H9 (cell line): ENCODE results near the gene NOX5. TPM values are rescaled to one million over a fixed set of nuclear protein-coding genes. Genes with fewer than 3 reads are reported as not detected.
A peak's percentile ranks its signal among the peaks of the same experiment; 100 is the strongest.

ENCODE experiments used
- DNase-seq: peaks from one replicate; pipeline ENCODE4 v3.0.0-alpha.2; 2017
- H2AFZ ChIP-seq: one replicate; pipeline ENCODE4 v1.6.1; 2013; ENCODE audit warnings: mild to moderate bottlenecking, low read length, control low read depth, moderate library complexity
- H2AK5ac ChIP-seq: 2 replicates; pipeline ENCODE4 v1.6.1; 2013; ENCODE audit warnings: low read length, control low read depth, mixed read lengths; ENCODE audit not compliant: insufficient read length
- H2BK120ac ChIP-seq: one replicate; pipeline ENCODE4 v1.6.1; 2013; ENCODE audit warnings: low read depth, mild to moderate bottlenecking, low read length, control low read depth, inconsistent platforms; ENCODE audit not compliant: poor library complexity, severe bottlenecking
- H2BK12ac ChIP-seq: 2 replicates; pipeline ENCODE4 v1.6.1; 2013; ENCODE audit warnings: low read length, control low read depth, mixed read lengths, low read depth; ENCODE audit not compliant: insufficient read length
- H2BK15ac ChIP-seq: 2 replicates; pipeline ENCODE4 v1.6.1; 2013; ENCODE audit warnings: low read depth, low read length, control low read depth
- H2BK20ac ChIP-seq: one replicate; pipeline ENCODE4 v1.6.1; 2013; ENCODE audit warnings: low read depth, mild to moderate bottlenecking, low read length, control low read depth, inconsistent platforms; ENCODE audit not compliant: poor library complexity, severe bottlenecking
- H2BK5ac ChIP-seq: 2 replicates; pipeline ENCODE4 v1.6.1; 2013; ENCODE audit warnings: low read length, control low read depth, mixed read lengths; ENCODE audit not compliant: insufficient read length
- H3K14ac ChIP-seq: 2 replicates; pipeline ENCODE4 v1.6.1; 2013; ENCODE audit warnings: low read length, control low read depth; ENCODE audit not compliant: insufficient read depth
- H3K18ac ChIP-seq: 2 replicates; pipeline ENCODE4 v1.6.1; 2013; ENCODE audit warnings: low read depth, mild to moderate bottlenecking, mixed read lengths, low read length, control low read depth; ENCODE audit not compliant: insufficient read length
- H3K23ac ChIP-seq: 2 replicates; pipeline ENCODE4 v1.6.1; 2013; ENCODE audit warnings: low read length, control low read depth, mixed read lengths, low read depth; ENCODE audit not compliant: insufficient read length
- H3K23me2 ChIP-seq: 2 replicates; pipeline ENCODE4 v1.6.1; 2013; ENCODE audit warnings: low read depth, mild to moderate bottlenecking, mixed read lengths, low read length, control low read depth; ENCODE audit not compliant: insufficient read length, poor library complexity, severe bottlenecking
- H3K27ac ChIP-seq: 2 replicates; pipeline ENCODE4 v1.5.1; 2013; ENCODE audit warnings: low read length, control low read depth, mixed read lengths, low read depth; ENCODE audit not compliant: insufficient read length
- H3K27me3 ChIP-seq: 2 replicates; pipeline ENCODE4 v1.6.1; 2013; ENCODE audit warnings: low read length, control low read depth, inconsistent platforms; ENCODE audit not compliant: insufficient read depth
- H3K4ac ChIP-seq: 2 replicates; pipeline ENCODE4 v1.6.1; 2013; ENCODE audit warnings: low read depth, mild to moderate bottlenecking, control low read depth, inconsistent platforms, low read length, moderate library complexity
- H3K4me1 ChIP-seq: 2 replicates; pipeline ENCODE4 v1.6.1; 2013; ENCODE audit warnings: low read length, control low read depth, inconsistent platforms; ENCODE audit not compliant: insufficient read depth
- H3K4me2 ChIP-seq: 2 replicates; pipeline ENCODE4 v1.6.1; 2013; ENCODE audit warnings: low read length, control low read depth, mixed read lengths; ENCODE audit not compliant: insufficient read length, insufficient read depth
- H3K56ac ChIP-seq: 2 replicates; pipeline ENCODE4 v1.6.1; 2013; ENCODE audit warnings: low read depth, mild to moderate bottlenecking, mixed read lengths, low read length, control low read depth; ENCODE audit not compliant: insufficient read length
- H3K79me1 ChIP-seq: 2 replicates; pipeline ENCODE4 v1.6.1; 2013; ENCODE audit warnings: low read depth, mild to moderate bottlenecking, moderate library complexity, low read length, control low read depth, inconsistent platforms; ENCODE audit not compliant: insufficient read depth, poor library complexity, severe bottlenecking
- H3K79me2 ChIP-seq: 2 replicates; pipeline ENCODE4 v1.6.1; 2013; ENCODE audit warnings: low read length, control low read depth, inconsistent platforms; ENCODE audit not compliant: insufficient read depth
- H3K9ac ChIP-seq: 2 replicates; pipeline ENCODE4 v1.6.1; 2013; ENCODE audit warnings: low read length, control low read depth, mixed read lengths; ENCODE audit not compliant: insufficient read length; ENCODE audit errors: extremely low read depth
- H3K9me3 ChIP-seq: one replicate; pipeline ENCODE4 v1.6.1; 2013; ENCODE audit warnings: low read depth, low read length, inconsistent platforms; ENCODE audit not compliant: control insufficient read depth
- H3T11ph ChIP-seq: one replicate; pipeline ENCODE4 v1.6.1; 2013; ENCODE audit warnings: mild to moderate bottlenecking, low read length, control low read depth, inconsistent platforms
- H4K20me1 ChIP-seq: one replicate; pipeline ENCODE4 v1.6.1; 2013; ENCODE audit not compliant: control insufficient read depth, insufficient read length, insufficient read depth
- H4K5ac ChIP-seq: 2 replicates; pipeline ENCODE4 v1.6.1; 2013; ENCODE audit warnings: low read depth, mild to moderate bottlenecking, mixed read lengths, low read length, control low read depth; ENCODE audit not compliant: insufficient read length
- H4K8ac ChIP-seq: replicated peaks from 2 replicates; pipeline ENCODE4 v1.6.1; 2013; ENCODE audit warnings: low read length, control low read depth, mixed read lengths, low read depth; ENCODE audit not compliant: insufficient read length
- H4K91ac ChIP-seq: 2 replicates; pipeline ENCODE4 v1.6.1; 2013; ENCODE audit warnings: low read depth, mild to moderate bottlenecking, moderate library complexity, mixed read lengths, low read length, control low read depth; ENCODE audit not compliant: insufficient read length
- H3K27ac Mint-ChIP-seq, 3 experiments: 2 replicates in 2 of 3; 3 replicates in 1 of 3; pipeline ENCODE4 v1.8.0; 2020 to 2021; ENCODE audit warnings: mixed read lengths in 3 of 3, mild to moderate bottlenecking in 1 of 3, moderate library complexity in 1 of 3
- H3K27me3 Mint-ChIP-seq: 2 replicates; pipeline ENCODE4 v1.8.0; 2021; ENCODE audit warnings: low read depth, mild to moderate bottlenecking, moderate library complexity, mixed read lengths
- H3K36me3 Mint-ChIP-seq, 3 experiments: 2 replicates in 2 of 3; 3 replicates in 1 of 3; pipeline ENCODE4 v1.8.0; 2020 to 2021; ENCODE audit warnings: low read depth in 3 of 3, mixed read lengths in 3 of 3; ENCODE audit not compliant: insufficient read depth in 1 of 3
- H3K4me1 Mint-ChIP-seq, 2 experiments: 2 replicates each; pipeline ENCODE4 v1.8.0; 2020; ENCODE audit warnings: mixed read lengths in 2 of 2
- H3K4me3 Mint-ChIP-seq, 2 experiments: 2 replicates in 1 of 2; 3 replicates in 1 of 2; pipeline ENCODE4 v1.8.0; 2020 to 2021; ENCODE audit warnings: mild to moderate bottlenecking in 2 of 2, mixed read lengths in 2 of 2, moderate library complexity in 1 of 2
- H3K9me3 Mint-ChIP-seq, 2 experiments: 2 replicates in 1 of 2; 3 replicates in 1 of 2; pipeline ENCODE4 v1.8.0; 2020; ENCODE audit warnings: mild to moderate bottlenecking in 2 of 2, mixed read lengths in 2 of 2, moderate library complexity in 1 of 2
- WGBS: extraction: QIAGEN DNeasy Blood & Tissue Kit; methylation state at CpG from one replicate; pipeline ENCODE4 v1.1.7; 2013; ENCODE audit warnings: missing lambda C conversion rate, low lambda C conversion rate, mixed read lengths; ENCODE audit not compliant: insufficient read length; ENCODE audit errors: extremely low coverage; 5-methylcytosine and 5-hydroxymethylcytosine counted together
- total RNA-seq: library from RNA; stranded (reverse); gene quantifications from 2 replicates; pipeline ENCODE4 v1.2.1, GENCODE V29; 2021
- TF ChIP-seq, protein P1 (sequence below): fragments of 200-600 bp; sonication (generic); conservative IDR thresholded peaks from 3 replicates; pipeline ENCODE4 v1.8.0; 2021; ENCODE audit warnings: antibody characterized with exemption, mild to moderate bottlenecking

NOX5 gene
- total RNA-seq, 1 experiment from 2014 or later = 0.04 TPM

DNA sequence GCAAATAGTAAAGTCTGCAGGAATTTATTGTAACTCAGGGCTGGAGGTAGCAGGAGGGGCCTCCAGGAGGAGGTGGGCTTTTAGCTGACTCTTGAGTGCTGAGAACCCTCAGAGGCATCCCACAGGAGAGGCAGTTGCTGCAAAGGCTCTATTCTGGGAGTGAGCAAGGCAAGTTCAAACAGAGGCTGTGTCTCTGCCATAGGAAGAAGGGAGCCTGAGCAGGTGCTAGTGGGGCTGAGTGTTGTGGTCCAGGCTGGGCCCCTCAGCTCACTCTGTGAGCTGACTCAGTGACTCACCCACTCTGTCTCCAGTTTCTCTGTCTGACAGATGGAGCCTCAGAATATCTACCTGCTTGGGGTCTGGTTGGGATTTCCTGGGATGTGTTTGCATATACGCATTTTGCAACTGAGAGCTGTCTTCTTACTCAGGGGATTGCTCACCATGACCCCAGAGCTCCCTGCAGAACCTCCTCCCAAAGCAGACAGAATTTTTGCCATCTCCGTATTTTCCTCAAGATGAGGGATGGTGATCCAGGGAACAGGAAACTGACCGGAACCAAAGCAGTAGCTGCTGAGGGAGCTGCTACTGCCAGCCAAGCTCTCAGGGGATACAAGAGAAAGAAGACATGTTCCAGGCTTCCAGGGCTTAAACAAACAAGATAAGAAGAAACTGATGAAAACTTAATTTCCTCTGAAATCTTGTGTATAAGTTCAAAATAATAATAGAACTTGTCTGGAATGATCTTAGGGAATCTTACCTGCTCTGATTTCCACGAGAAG lies 13.6 kb upstream of the NOX5 start:
- no peak overlapping the region for H2BK12ac ChIP-seq
- no peak overlapping the region for H3K56ac ChIP-seq
- H3T11ph ChIP-seq = no peak overlapping the region
- H4K20me1 ChIP-seq = no peaks in the 10 kb centered on the region
- TF ChIP-seq, protein P1, sequence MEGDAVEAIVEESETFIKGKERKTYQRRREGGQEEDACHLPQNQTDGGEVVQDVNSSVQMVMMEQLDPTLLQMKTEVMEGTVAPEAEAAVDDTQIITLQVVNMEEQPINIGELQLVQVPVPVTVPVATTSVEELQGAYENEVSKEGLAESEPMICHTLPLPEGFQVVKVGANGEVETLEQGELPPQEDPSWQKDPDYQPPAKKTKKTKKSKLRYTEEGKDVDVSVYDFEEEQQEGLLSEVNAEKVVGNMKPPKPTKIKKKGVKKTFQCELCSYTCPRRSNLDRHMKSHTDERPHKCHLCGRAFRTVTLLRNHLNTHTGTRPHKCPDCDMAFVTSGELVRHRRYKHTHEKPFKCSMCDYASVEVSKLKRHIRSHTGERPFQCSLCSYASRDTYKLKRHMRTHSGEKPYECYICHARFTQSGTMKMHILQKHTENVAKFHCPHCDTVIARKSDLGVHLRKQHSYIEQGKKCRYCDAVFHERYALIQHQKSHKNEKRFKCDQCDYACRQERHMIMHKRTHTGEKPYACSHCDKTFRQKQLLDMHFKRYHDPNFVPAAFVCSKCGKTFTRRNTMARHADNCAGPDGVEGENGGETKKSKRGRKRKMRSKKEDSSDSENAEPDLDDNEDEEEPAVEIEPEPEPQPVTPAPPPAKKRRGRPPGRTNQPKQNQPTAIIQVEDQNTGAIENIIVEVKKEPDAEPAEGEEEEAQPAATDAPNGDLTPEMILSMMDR = no peak
- H4K91ac ChIP-seq = no peak overlapping the region
- no peak overlapping the region for H3K23ac ChIP-seq
- DNase-seq = no peak
- H4K8ac ChIP-seq = no peak overlapping the region
- no peak overlapping the region for H2BK20ac ChIP-seq
- H3K14ac ChIP-seq = no peak overlapping the region
- H3K9me3 Mint-ChIP-seq = no peaks in the 10 kb centered on the region; a peak in 3 of 5 replicates
- no peak overlapping the region for H4K5ac ChIP-seq
- peak overlapping the region in 1 of 2 experiments; percentile 37; a peak in 2 of 5 replicates for H3K4me3 Mint-ChIP-seq
- no peaks in the 10 kb centered on the region for H3K27me3 ChIP-seq
- no peak overlapping the region; a peak in 1 of 7 replicates for H3K27ac Mint-ChIP-seq
- H3K36me3 Mint-ChIP-seq = no peaks in the 10 kb centered on the region; a peak in 1 of 7 replicates
- no peak overlapping the region for H2AFZ ChIP-seq
- H3K23me2 ChIP-seq = no peaks in the 10 kb centered on the region
- H2BK15ac ChIP-seq = no peak overlapping the region
- no peak overlapping the region for H2BK5ac ChIP-seq
- no peak overlapping the region for H2BK120ac ChIP-seq
- H3K18ac ChIP-seq = no peak overlapping the region
- H3K9me3 ChIP-seq = no peaks in the 10 kb centered on the region
- peaks cover 12% of the 10 kb centered on the region; the same call in 1 of the 2 replicates for H3K4me1 ChIP-seq
- H3K4ac ChIP-seq = no peak overlapping the region
- no peak overlapping the region for H3K9ac ChIP-seq
- no peak overlapping the region for H3K27ac ChIP-seq
- no peak overlapping the region for H2AK5ac ChIP-seq
- H3K79me1 ChIP-seq = no peaks in the 10 kb centered on the region
- no peak overlapping the region for H3K4me2 ChIP-seq
- peaks cover 42% of the 10 kb centered on the region in 2 experiments for H3K4me1 Mint-ChIP-seq
- no CpG with 5 or more reads among the region's 4 CpGs for WGBS
- H3K79me2 ChIP-seq = no peaks in the 10 kb centered on the region
- H3K27me3 Mint-ChIP-seq = no peaks in the 10 kb centered on the region
